ENCODE measurements around the gene IFT20. TPM values are rescaled to one million over a fixed set of nuclear protein-coding genes. Genes with fewer than 3 reads are reported as not detected.
A peak's percentile ranks its signal among the peaks of the same experiment; 100 is the strongest.

Gene IFT20
- total and polyA plus RNA-seq, 9 of the 15 experiments (the other 6 are each of a cell fraction or from before 2014, with no cell fraction given): 11.2 to 38.6 (median 20.1) TPM

DNA sequence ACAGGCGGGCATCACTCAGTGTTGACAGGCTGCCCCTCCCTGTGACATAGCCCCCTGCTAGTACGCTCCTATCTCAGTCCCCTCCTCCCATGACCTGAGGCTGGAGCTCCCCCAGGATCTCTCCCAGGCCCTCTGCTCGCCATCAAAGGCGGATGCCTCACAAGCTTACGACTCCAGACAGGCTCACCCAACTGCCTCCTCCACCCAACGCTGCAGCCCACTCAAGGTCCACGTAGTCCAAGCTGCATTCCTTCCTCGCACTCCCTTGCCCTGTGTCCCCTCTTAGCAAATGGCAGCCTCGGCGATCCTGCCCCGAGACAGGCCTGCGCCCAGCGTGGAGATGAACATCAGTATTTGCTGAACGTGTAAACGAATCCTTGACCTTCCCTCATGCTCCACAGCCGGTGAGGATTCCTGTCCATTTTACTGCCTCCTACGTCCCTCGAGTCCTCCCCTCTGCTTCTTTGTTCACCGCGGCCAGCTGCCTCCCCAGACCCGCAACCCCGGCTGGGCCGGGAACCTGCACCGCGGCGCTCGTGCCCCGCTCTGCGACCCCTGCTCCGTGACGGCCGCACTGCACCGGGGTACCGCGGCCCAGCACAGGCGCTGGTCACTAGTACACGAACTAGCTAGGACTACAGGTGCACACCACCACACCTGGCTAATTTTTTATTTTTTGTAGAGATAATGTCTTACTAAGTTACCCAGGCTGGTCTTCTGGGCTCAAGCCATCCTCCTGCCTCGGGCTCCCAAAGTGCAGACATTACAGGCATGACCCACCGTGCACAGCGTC lies 17.1 kb downstream of the IFT20 start:
- BruUV-seq (replicated peaks): TSS peak; percentile 94
- peak overlapping the region; percentile 78 to 99 for H3K9ac ChIP-seq (ENCODE audit: insufficient read depth in 1 of 2, low read depth in 2 of 2, low read length in 2 of 2)
- peaks cover 28% of the 10 kb centered on the region for H3K36me3 ChIP-seq (ENCODE audit: control insufficient read depth, insufficient read depth, low read length)
- no peaks in the 10 kb centered on the region for H3K9me3 ChIP-seq (replicated peaks; ENCODE audit: control insufficient read depth, insufficient read depth, low read depth, low read length)
- ChIA-PET CTCF (ENCODE audit: low intra/inter-chr PET ratio) (no interaction called here), POLR2A (interaction anchor here (0.6 to 4.9 kb wide), 8 partner anchors 10 to 915 kb away, joined by 3 to 62 read pairs (median 6); partner anchors contain the start of genes IFT20 and TNFAIP1)
- peak overlapping the region; percentile 93 for H3K4me2 ChIP-seq (ENCODE audit: insufficient read depth, low read length)
- peak overlapping the region; percentile 82 for H2AFZ ChIP-seq (ENCODE audit: low read depth, low read length)
- H3K79me2 ChIP-seq (ENCODE audit: control insufficient read depth, insufficient read depth, low read length): peaks cover 64% of the 10 kb centered on the region
- no peaks in the 10 kb centered on the region for H3K27me3 ChIP-seq (ENCODE audit: control insufficient read depth in 2 of 2, insufficient read depth in 2 of 2, low read length in 2 of 2)
- H3K4me3 ChIP-seq: peak overlapping the region; percentile 56
- 2% methylated on average over 40 of the region's 40 CpGs for WGBS (ENCODE audit: insufficient coverage, low coverage, missing lambda C conversion rate)
- H3K9me1 ChIP-seq (ENCODE audit: control insufficient read depth, insufficient read depth, low read length): no peaks in the 10 kb centered on the region
- ATAC-seq (peak; percentile 38), DNase-seq (ENCODE audit: extremely low read depth in 1 of 4, low spot score in 3 of 4) (peak; percentile 47 to 61 (median 60)), FAIRE-seq (no peak)
- H3K4me1 ChIP-seq (replicated peaks in 1 of 2; ENCODE audit: control insufficient read depth in 2 of 2, insufficient read depth in 2 of 2, low read length in 2 of 2): peaks cover 31 to 43% of the 10 kb centered on the region in 2 experiments
- intact Hi-C loops (cut with micrococcal nuclease) (loop anchor here (2.0 kb wide), 1 partner anchor 17 kb away; the partner anchor contains the start of genes IFT20 and TNFAIP1), in situ Hi-C loops (cut with MboI) (no loop called here)
- peak overlapping the region; percentile 81 for H3K27ac ChIP-seq (ENCODE audit: extremely low read depth, low read depth, low read length)
- H4K20me1 ChIP-seq (replicated peaks; ENCODE audit: control insufficient read depth, insufficient read depth, low read length): 0 out of 2 replicates have a peak, but pooled peaks cover 12% of the 10 kb centered on the region
- TF ChIP-seq MCM3 (IDR thresholded peaks at IDR 0.05): no peak
- TF ChIP-seq ZNF12 (CRISPR knock-in tag; IDR thresholded peaks at IDR 0.05): 0 out of 2 replicates have a peak, but pooled peaks have one; percentile 31
- peak in 1 of 3 experiments; percentile 14 for TF ChIP-seq YY1 (IDR thresholded peaks at IDR 0.05; ENCODE audit: borderline replicate concordance in 1 of 3, control insufficient read depth in 1 of 3, extremely low read depth in 1 of 3, insufficient read depth in 3 of 3, insufficient read length in 1 of 3, insufficient replicate concordance in 2 of 3, low read depth in 1 of 3, low read length in 2 of 3)
- no peak for TF ChIP-seq NR2C2 (CRISPR knock-in tag; IDR thresholded peaks at IDR 0.05)
- peak; percentile 49; the same call in 1 of the 2 replicates for TF ChIP-seq NR2C2 (tag; IDR thresholded peaks at IDR 0.05)
- peak; percentile 32 for TF ChIP-seq KDM5B (IDR thresholded peaks at IDR 0.05; ENCODE audit: insufficient replicate concordance, low read depth, low read length)
- TF ChIP-seq, protein P1, sequence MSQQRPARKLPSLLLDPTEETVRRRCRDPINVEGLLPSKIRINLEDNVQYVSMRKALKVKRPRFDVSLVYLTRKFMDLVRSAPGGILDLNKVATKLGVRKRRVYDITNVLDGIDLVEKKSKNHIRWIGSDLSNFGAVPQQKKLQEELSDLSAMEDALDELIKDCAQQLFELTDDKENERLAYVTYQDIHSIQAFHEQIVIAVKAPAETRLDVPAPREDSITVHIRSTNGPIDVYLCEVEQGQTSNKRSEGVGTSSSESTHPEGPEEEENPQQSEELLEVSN (IDR thresholded peaks at IDR 0.05; ENCODE audit: borderline replicate concordance in 1 of 2, extremely low read depth in 1 of 2, insufficient read depth in 1 of 2, insufficient read length in 1 of 2, low read depth in 1 of 2, low read length in 1 of 2, poor library complexity in 1 of 2, severe bottlenecking in 1 of 2): peak; percentile 18 to 52
- TF ChIP-seq, protein P2, sequence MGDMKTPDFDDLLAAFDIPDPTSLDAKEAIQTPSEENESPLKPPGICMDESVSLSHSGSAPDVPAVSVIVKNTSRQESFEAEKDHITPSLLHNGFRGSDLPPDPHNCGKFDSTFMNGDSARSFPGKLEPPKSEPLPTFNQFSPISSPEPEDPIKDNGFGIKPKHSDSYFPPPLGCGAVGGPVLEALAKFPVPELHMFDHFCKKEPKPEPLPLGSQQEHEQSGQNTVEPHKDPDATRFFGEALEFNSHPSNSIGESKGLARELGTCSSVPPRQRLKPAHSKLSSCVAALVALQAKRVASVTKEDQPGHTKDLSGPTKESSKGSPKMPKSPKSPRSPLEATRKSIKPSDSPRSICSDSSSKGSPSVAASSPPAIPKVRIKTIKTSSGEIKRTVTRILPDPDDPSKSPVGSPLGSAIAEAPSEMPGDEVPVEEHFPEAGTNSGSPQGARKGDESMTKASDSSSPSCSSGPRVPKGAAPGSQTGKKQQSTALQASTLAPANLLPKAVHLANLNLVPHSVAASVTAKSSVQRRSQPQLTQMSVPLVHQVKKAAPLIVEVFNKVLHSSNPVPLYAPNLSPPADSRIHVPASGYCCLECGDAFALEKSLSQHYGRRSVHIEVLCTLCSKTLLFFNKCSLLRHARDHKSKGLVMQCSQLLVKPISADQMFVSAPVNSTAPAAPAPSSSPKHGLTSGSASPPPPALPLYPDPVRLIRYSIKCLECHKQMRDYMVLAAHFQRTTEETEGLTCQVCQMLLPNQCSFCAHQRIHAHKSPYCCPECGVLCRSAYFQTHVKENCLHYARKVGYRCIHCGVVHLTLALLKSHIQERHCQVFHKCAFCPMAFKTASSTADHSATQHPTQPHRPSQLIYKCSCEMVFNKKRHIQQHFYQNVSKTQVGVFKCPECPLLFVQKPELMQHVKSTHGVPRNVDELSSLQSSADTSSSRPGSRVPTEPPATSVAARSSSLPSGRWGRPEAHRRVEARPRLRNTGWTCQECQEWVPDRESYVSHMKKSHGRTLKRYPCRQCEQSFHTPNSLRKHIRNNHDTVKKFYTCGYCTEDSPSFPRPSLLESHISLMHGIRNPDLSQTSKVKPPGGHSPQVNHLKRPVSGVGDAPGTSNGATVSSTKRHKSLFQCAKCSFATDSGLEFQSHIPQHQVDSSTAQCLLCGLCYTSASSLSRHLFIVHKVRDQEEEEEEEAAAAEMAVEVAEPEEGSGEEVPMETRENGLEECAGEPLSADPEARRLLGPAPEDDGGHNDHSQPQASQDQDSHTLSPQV (IDR thresholded peaks at IDR 0.05): peak; percentile 51; the same call in 1 of the 2 replicates
- TF ChIP-seq PHF8 (IDR thresholded peaks at IDR 0.05; ENCODE audit: borderline replicate concordance, low read length): no peak
- TF ChIP-seq ZNF324 (CRISPR knock-in tag; IDR thresholded peaks at IDR 0.05): no peak
- TF ChIP-seq, protein P3, sequence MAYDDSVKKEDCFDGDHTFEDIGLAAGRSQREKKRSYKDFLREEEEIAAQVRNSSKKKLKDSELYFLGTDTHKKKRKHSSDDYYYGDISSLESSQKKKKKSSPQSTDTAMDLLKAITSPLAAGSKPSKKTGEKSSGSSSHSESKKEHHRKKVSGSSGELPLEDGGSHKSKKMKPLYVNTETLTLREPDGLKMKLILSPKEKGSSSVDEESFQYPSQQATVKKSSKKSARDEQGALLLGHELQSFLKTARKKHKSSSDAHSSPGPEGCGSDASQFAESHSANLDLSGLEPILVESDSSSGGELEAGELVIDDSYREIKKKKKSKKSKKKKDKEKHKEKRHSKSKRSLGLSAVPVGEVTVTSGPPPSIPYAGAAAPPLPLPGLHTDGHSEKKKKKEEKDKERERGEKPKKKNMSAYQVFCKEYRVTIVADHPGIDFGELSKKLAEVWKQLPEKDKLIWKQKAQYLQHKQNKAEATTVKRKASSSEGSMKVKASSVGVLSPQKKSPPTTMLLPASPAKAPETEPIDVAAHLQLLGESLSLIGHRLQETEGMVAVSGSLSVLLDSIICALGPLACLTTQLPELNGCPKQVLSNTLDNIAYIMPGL (CRISPR knock-in tag; IDR thresholded peaks at IDR 0.05): no peak; the same call in 1 of the 2 replicates
- TF ChIP-seq KLF6 (CRISPR knock-in tag; IDR thresholded peaks at IDR 0.05; ENCODE audit: borderline replicate concordance): no peak

Data from K562 (cell line).